ENCODE results near the gene GBGT1. TPM values are rescaled to one million over a fixed set of nuclear protein-coding genes. Genes with fewer than 3 reads are reported as not detected.

The GBGT1 gene
- polyA plus RNA-seq, 1 of the 3 experiments (the other 2 are of a cell fraction), result 0.51 TPM

DNA sequence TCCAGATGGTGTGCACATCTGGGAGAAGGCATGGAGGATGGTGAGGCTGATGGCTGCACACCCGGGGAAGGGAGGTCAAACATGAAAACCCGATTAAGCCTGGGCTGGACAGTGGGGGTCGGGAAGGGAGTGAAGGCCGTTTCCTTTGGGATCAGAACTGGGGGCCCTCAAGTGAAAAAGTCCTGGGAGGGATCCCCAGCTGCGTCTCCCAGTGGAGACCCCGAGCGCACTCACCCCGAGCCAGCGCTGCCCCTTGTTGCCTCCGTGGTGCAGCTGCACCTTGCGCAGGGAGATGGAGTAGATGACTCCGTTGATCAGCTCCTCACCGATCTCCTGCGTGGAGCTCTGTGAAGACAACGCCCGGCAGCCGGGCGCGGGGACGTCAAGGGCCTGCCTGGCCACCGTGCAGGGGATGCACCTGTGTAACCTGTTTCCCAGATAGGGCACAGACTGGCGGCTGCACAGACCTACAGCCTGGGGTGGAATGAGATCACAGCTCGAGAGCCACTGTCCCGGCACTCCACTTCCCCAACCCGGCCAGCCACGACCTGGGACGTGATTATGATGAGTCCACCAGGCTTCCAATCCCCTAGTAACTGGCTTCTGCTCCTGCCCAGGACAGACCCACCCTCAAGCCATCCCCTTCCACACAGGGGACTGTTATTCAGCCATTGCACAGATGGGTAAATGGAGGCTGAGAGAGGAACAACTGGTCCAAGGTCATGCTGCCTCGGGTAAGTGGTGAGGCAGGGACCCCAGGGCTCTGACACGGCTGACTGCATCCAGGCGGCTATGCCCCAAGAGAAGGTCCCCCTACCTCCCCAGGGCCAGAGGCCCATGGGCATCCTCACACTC lies 51.7 kb downstream of the GBGT1 start (continued):
- TF ChIP-seq, protein P1, sequence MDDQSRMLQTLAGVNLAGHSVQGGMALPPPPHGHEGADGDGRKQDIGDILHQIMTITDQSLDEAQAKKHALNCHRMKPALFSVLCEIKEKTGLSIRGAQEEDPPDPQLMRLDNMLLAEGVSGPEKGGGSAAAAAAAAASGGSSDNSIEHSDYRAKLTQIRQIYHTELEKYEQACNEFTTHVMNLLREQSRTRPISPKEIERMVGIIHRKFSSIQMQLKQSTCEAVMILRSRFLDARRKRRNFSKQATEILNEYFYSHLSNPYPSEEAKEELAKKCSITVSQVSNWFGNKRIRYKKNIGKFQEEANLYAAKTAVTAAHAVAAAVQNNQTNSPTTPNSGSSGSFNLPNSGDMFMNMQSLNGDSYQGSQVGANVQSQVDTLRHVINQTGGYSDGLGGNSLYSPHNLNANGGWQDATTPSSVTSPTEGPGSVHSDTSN (IDR thresholded peaks at IDR 0.05), result no peak
- TF ChIP-seq EZH2phosphoT487 (IDR thresholded peaks at IDR 0.05; ENCODE audit: borderline replicate concordance, low read depth), result no peak
- TF ChIP-seq RXRA (IDR thresholded peaks at IDR 0.05; ENCODE audit: borderline replicate concordance, low read depth), result no peak
- TF ChIP-seq, protein P2, sequence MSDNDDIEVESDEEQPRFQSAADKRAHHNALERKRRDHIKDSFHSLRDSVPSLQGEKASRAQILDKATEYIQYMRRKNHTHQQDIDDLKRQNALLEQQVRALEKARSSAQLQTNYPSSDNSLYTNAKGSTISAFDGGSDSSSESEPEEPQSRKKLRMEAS (IDR thresholded peaks at IDR 0.05; ENCODE audit: low read depth), result no peak
- no peak for TF ChIP-seq GATA2 (CRISPR knock-in tag; IDR thresholded peaks at IDR 0.05)
- TF ChIP-seq SMC3 (IDR thresholded peaks at IDR 0.05; ENCODE audit: low read depth, low read length), result no peak
- TF ChIP-seq EP300 (IDR thresholded peaks at IDR 0.05; ENCODE audit: borderline replicate concordance in 1 of 2, low read depth in 1 of 2, low read length in 1 of 2), result no peak

DNA sequence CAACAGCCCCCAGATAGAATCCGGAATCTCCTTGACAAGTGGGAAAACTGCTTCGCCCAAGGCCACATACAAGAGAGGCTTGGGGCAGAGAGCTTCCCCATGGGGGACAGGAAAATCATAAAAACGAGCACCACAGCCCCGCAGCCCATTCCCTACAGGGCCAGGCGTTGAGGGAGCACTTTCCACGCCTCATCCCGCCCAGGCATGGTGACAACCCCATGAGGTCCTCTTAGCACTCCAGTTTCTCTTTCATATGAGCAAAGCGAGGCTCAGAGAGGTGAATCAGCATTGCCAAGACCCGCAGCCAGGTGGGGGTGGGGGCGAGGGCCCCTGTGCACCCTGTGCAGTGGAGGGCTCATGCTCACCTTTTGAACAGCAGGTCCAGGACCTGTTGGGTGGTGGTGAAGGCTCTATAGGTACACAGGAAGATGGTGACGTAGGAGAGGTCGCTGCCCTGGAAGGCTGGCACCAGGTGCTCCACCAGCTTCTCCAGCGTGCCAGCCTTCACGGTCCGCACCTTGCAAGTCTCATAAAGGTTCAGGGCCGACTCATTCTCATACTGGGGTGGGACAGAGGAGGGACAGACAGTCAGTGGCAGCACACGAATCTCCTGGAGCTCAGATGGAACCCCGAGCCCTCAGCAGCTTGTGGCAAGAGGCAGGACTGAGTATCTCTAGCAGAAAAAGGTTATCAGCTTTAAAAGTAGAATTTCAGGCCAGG lies 53.6 kb downstream of the GBGT1 start:
- ChIA-PET CTCF (interaction anchor here (1.0 to 30.3 kb wide), 6 partner anchors 9 to 85 kb away, joined by 3 to 810 read pairs (median 4); partner anchors contain the start of gene RALGDS), POLR2A (interaction anchor here (0.9 kb wide), 1 partner anchor 34 kb away, joined by 3 read pairs; no protein-coding TSS in a partner anchor)
- H3K9me2 ChIP-seq, result no peaks in the 10 kb centered on the region
- H3K79me2 ChIP-seq (ENCODE audit: insufficient read depth), result peaks cover 13% of the 10 kb centered on the region; the same call in 1 of the 2 replicates
- peaks cover 43% of the 10 kb centered on the region for H4K20me1 ChIP-seq (ENCODE audit: insufficient read depth)
- no peak overlapping the region for H3K4me3 ChIP-seq (ENCODE audit: low read depth in 2 of 2, low read length in 1 of 2)
- H3F3A ChIP-seq (replicated peaks; ENCODE audit: insufficient read depth), result no peaks in the 10 kb centered on the region
- no peak overlapping the region for H3K4me2 ChIP-seq
- peaks cover 14 to 37% of the 10 kb centered on the region in 2 experiments for H3K4me1 ChIP-seq (ENCODE audit: control insufficient read depth in 1 of 2, insufficient read depth in 2 of 2, low read depth in 1 of 2, low read length in 1 of 2)
- 93% methylated on average over 16 of the region's 18 CpGs for WGBS (ENCODE audit: low lambda C conversion rate)
- no peak overlapping the region for H3K27ac ChIP-seq (ENCODE audit: low read depth in 2 of 2, low read length in 1 of 2)
- no peaks in the 10 kb centered on the region for H3K27me3 ChIP-seq (ENCODE audit: insufficient read depth)
- no peak overlapping the region for H2AFZ ChIP-seq (ENCODE audit: low read depth)
- TF ChIP-seq CHD2 (IDR thresholded peaks at IDR 0.05; ENCODE audit: low read length, partially characterized antibody) (no peak), POLR2AphosphoS5 (IDR thresholded peaks at IDR 0.05; ENCODE audit: low read depth, low read length) (no peak), EP300 (IDR thresholded peaks at IDR 0.05; ENCODE audit: borderline replicate concordance in 1 of 2, low read depth in 1 of 2, low read length in 1 of 2) (no peak), SMC3 (IDR thresholded peaks at IDR 0.05; ENCODE audit: low read depth, low read length) (no peak), NFIC (IDR thresholded peaks at IDR 0.05; ENCODE audit: borderline replicate concordance) (no peak), FOXM1 (IDR thresholded peaks at IDR 0.05; ENCODE audit: low read depth) (no peak), FOXJ3 (CRISPR knock-in tag; IDR thresholded peaks at IDR 0.05) (no peak), EZH2phosphoT487 (IDR thresholded peaks at IDR 0.05; ENCODE audit: borderline replicate concordance, low read depth) (no peak), JUND (IDR thresholded peaks at IDR 0.05) (no peak), TCF12 (IDR thresholded peaks at IDR 0.05) (no peak)
- TF ChIP-seq, protein P2 (IDR thresholded peaks at IDR 0.05; ENCODE audit: low read depth), result no peak
- TF ChIP-seq, protein P1 (IDR thresholded peaks at IDR 0.05), result no peak
- TF ChIP-seq, protein P3, sequence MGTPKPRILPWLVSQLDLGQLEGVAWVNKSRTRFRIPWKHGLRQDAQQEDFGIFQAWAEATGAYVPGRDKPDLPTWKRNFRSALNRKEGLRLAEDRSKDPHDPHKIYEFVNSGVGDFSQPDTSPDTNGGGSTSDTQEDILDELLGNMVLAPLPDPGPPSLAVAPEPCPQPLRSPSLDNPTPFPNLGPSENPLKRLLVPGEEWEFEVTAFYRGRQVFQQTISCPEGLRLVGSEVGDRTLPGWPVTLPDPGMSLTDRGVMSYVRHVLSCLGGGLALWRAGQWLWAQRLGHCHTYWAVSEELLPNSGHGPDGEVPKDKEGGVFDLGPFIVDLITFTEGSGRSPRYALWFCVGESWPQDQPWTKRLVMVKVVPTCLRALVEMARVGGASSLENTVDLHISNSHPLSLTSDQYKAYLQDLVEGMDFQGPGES (IDR thresholded peaks at IDR 0.05; ENCODE audit: low read depth, low read length), result no peak
- DNase-seq, result no peak
- H3K9ac ChIP-seq, result no peak overlapping the region
- H3K9me3 ChIP-seq, result no peaks in the 10 kb centered on the region
- H3K36me3 ChIP-seq (replicated peaks in 1 of 2; ENCODE audit: control insufficient read depth in 1 of 2, insufficient read depth in 2 of 2, low read length in 1 of 2), result peaks cover 15 to 46% of the 10 kb centered on the region in 2 experiments
